Fibroblast of skin of right quadriceps (primary cell): Measurements from ENCODE around the gene RCOR1.
"Not testable (repeated sequence)": the region's sequence is repeated elsewhere in the genome, so short reads cannot be mapped to it uniquely, and the experiment has no call there.

Experiments used
- DNase-seq: peaks from one replicate; pipeline ENCODE4 v3.0.0-alpha.2; 2013

RCOR1 gene

DNA sequence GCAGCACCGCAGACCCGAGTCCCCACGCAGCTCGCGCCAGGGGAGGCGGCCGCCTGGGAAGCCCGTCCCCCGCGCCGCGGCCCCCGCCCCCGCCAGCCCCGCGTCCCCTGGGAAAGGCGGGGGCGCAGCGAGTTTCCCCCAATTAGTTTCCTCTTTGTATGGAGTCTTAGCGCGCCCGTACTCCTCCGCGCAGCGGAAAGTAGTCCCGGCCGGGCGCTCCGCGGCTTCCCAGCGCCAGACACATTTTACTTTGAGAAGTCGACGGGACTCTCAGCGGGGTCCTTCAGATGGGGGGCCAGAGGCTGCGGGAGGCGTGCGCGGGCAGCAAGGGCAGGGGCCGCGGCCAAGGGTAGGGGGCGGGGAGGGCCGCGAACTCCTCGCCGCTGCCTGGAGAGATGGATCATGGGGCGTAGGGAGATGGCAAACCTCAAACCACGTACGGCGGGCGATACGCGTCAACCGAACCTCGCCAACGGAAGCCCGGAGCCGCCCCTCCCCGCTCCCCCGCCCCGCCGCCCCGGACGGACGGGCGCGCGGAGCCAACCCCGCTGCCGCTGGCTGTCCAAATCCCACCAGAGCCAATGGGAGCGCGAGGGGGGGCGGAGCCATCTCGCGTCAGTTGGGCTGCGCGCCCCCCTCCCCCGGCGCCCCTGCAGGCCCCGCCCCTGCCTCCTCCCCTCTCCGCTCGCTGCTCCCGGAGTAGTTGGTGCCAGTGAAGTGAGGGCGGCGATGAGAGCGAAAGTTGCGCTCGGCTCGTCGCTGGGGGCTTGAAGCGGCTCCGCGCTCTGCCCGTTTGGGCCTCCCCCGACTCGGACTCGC lies at the start of gene RCOR1:
Gene RCOR1 (plus strand): TSS at position 706 of the 819 bp plus-strand sequence. CDS start 238 bp downstream, outside the sequence.
- peak; percentile 99 for DNase-seq

DNA sequence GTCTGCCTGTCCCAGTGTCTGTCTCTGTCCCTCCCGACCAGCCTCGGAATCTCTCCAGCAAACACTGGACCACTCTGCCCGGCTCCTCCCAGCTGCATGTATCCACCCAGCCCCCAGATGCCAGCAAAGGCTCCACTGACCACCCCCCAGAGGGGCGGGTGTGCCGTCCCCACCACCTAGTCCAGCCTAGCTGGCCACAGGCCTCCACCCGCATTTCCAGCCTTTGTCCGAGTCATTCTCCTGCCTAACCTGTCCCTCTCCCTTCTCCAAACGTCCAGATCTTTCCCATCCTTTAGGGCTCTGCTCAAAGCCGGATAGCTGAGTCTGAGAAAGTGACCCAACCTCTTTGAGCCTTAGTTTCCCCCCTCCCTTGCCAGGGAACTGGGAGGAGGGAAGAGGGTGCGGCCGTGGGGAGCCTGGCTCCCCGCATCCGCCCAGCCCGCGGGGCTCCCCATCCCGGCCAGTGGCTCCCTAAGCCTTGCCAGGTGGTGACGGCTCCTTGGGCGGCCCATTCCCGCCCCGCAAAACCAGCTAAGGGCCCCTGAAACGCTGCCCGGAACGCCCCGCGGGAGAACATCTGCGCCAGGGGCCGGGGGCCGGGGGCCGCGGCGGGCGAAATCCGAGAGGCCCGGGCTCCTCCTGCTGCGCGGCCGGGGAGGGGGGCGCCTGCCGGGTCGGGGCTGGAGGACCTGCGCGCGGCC lies 48.3 kb upstream of the RCOR1 start:
- no peak for DNase-seq

DNA sequence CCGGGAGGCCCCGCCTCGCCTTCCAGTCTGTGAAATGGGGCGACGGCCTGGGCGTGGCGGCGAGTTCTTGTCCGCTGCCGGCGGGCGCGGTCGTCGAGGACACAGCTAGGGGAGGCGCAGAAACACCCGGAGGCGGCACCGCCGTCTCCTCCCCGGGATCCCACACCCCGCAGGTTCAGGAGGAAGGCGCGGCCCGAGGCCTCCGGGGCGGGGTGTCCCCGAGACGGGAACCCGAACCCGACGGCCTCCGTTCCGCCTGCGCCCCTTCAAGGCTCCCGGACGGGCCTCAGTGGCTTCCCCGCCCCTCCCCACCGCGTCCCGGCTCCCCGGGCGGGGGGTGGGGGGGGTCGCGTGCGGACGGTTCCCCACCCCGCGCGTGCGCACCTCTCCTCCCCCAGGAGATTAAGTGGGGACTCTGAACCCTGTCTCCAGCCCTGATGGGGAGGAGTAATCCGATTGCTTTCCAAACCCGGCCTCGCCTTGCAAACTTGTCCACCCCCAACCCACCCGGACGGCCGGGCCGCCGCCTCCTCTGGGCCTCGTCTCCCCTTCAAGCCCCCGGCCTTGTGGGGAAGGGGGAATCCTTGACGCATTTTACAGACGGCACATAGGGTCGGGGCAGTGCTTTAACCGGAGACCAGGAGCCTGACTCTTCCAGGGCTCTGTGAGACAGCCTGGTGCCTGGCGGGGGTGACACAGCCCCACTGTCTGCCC lies 47.5 kb upstream of the RCOR1 start:
- no peak for DNase-seq

DNA sequence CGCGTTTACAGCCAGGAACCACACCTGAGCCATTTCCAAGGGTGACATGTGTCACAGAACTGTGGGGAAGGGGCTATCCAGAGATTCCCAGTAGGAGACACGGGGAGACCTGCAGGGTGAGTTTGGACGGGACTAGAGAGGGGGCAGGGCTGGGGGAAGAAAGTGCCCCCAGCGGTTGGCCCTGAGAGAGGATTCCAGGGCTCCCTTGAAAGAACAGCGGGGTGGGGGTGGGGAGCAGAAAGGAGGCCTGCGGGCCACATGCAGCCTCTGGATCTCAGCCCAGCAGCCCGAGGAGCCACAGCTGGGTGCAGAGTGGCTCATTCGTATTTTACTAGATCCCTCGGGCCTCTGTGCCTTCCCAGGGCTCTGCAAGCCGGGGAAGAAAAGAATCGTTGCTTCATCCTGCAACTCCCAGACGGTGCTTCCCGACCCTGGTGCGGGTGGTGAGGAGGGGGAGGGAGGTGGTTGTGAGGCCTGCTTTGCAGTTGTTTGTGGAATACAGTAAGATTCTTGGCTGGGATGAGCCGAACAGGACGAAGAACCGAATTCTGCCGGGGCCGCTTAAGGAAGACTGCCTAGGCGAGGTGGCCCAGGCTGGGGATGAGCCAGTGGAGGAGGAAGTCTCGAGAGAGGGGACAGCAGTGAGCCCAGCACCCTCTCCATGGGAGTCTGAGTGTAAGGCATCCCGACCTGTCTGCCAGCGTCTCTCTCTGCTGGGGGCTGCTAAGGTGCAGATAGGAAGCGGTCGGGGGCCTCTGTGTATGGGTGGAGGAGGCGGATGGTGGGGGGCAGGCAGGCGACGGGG lies 46.8 kb upstream of the RCOR1 start:
- peak; percentile 75 for DNase-seq

DNA sequence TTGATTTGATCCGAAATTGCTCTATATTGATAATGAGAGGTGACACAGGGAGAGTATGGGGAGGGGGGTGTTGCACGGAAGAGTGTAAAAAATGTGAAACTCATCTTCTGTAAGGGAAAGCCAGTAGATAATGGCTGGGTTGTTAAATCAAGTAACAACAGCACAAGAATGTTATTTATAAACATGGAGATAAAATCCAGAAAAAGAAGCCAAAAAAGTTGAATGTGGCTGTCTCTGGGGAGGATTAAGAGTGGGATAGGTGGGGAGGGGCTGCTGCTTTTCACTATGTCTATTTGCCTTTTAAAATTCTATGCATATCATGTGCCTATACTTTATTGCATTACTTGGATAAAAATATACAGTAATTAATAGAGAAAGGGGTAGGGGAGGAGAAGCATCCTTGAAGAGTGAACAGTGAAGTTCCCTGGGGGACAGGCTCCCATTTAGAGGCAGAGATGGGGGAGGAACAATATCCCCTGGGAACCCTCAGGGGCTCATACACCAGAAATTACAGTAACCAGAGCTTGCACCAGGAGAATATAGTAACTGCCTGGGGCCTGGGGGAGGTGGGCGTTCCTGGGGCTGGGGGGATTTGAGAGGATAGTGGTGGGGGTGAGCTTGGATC lies 43.7 kb upstream of the RCOR1 start:
- no peak for DNase-seq

DNA sequence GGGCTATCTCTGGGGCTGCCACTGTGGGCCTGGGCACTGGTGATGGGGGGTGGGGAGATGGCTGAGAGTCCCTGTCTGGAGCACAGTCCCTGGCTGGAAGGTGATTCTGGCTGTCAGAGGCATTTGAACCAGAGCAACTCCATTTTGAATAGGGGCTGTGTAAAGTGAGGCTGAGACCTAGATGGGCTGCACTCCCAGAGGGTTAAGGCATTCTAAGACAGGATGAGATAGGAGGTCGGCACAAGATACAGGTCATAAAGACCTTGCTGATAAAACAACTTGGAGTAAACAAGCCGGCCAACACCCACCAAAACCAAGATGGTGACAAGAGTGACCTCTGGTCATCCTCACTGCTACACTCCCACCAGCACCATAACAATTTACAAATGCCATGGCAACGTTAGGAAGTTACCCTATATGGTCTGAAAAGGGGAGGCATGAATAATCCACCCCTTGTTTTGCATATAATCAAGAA lies 41.5 kb upstream of the RCOR1 start:
- DNase-seq, result not testable (repeated sequence)

DNA sequence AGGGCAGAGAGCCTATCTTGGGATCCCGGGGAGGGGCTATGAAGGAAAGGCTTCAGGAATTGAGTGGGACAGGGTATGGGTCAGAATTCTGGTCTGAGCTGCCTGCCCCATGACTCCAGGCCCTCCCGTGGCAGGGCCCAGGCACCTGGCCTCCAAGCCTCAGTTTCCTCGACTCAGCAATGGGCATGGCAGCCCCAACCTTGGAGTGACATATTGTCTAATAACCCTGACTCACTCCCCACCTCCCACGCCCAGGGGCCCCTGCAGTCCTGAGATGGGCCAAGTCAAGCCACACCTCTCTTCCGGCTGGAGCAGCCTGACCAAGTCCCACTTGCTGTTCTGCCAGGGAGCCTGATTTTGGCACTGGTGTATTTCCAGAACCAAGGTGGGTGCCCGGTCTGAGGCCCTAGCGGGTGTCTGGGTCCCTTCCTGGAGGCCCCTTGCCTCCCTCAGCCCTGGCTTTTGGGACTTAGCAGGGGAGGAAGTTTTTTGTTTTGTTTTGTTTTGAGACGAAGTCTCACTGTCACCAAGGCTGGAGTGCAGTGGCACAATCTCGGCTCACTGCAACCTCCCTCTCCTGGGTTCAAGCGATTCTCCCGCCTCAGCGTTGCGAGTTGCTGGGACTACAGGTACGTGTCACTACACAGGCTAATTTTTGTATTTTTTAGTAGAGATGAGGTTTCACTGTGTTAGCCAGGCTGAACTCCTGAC lies 40.3 kb upstream of the RCOR1 start:
- DNase-seq, result no peak

DNA sequence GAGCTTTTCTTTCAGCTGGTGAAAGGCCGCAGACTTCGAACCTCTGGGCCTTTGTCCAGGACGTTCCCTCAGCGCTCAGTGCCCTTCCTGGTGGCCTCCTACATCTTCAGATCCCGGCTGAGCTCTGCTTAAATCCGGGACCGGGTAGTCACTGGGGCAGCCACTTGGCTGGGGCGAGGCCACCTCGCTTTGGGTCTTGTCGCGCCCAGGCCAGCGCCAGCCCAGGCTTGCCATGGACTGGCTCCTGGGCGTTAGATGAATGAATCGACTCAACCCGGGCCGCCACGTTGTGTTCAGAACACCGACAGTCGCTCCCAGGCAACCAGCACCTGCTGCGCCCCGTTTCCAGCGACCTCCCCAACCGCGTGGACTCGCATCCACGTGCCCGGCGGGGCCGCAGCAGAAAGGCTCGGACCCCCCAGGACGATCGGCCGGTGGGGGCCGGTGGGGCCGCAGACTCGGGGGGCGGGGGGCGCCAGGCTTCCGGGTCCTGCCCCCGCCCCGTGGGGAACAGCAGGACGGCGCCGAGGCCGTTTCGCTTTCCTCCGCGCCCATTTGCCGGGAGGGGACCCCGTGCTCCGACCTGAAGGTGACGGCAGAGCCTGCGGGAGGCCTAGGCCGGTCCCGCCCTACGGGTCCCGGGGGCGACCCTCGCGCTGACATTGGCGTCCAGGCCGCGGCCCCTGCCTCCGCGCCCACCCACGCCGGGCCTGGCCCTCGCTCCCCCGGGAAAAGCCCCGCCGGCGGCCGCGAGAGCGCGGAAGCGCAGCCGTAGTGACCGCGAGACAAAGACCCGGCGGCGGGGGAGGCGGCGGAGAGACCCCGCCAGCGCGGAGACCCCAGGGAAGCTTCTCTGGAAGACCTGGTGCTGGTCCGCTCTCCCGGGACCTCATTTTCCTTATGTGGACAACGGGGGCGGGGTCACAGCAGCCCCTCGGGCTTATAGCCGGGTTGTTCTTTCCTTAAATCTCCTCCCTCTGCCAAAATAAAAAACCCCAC lies 37.3 kb upstream of the RCOR1 start:
- peak; percentile 33 for DNase-seq

DNA sequence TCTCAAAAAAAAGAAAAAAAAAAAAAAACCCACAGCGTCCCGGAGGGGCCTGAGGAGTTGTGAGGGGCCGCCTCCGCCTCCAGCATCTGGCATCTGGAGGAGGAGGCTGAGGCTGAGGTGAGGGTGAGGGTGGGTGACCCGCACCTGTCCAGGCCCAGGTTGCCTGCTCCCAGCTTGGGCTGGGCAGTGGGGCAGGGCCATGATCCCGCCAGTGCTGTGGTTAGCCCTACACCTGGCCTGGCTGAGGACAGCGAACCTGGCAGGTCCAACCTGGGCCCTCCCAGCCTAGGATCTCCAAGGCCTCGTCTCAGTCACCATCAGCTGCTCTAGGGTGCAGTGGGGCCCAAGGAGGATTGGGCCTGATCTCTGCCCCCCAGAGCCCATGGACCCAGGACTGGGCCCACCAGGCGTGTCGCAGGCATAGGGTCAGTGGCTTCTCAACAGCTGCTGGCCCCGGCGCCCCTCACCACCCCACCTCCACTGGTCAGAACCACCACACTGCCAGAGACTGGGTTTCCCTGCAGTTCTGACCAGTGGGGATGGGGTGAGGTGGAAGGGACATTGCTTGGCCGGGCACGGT lies 36.3 kb upstream of the RCOR1 start:
- no peak for DNase-seq

DNA sequence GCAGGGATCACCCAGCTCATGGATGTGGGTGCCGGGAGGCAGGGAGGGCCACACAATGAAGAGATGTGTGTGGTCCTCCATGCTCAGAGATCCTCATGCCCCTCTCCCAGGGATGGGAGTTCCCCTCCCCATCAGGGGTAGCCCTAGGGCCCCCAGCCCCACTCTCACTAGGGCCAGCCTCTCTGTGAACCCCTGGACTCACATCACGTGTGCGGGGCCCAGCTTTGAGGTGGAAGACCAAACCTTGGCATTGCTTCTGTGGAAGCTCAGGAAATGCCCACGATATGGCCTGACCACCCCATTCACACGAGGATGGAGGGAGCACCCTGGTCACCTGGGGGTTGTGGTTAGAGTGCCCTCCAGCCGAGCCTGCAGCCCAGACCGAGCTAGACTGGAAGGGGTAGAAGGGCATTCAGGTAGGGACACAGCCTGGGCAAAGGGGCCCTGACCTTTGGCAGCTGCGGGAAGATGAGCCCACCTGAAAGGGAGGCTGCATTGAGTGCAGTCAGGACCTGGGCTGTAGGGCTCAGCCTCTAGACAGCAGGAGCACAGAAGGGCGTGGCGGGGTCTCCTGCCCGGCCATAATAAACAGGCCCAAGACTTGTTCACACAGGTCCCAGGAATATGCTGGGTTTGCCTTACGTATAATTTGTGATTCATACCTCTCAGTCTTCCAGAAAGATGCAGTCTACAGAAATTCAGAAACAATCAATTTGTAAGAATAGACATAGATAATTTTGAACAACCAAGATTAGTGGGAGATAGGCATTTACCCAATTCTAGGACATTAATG lies 34.8 kb upstream of the RCOR1 start:
- DNase-seq, result no peak

DNA sequence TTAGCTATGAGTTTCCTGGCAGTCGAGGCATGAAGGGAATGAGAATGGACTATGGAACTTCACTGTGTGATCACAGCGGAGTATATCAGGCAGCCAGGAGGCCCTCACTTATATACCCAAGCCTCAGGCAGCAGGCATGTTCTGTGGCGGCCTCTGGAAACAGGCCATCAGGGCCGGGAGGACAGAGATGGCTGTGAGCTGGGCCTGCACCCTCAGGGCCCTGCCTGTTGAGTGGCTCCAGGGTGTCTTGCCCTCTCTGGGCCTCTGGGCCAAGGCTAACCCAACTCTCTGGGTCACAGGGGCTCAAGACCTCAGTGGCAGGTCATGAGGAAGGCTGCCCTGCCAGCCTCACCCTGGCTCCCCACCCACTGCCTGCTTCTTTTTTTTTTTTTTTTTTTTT lies 33.9 kb upstream of the RCOR1 start:
- DNase-seq, result no peak

DNA sequence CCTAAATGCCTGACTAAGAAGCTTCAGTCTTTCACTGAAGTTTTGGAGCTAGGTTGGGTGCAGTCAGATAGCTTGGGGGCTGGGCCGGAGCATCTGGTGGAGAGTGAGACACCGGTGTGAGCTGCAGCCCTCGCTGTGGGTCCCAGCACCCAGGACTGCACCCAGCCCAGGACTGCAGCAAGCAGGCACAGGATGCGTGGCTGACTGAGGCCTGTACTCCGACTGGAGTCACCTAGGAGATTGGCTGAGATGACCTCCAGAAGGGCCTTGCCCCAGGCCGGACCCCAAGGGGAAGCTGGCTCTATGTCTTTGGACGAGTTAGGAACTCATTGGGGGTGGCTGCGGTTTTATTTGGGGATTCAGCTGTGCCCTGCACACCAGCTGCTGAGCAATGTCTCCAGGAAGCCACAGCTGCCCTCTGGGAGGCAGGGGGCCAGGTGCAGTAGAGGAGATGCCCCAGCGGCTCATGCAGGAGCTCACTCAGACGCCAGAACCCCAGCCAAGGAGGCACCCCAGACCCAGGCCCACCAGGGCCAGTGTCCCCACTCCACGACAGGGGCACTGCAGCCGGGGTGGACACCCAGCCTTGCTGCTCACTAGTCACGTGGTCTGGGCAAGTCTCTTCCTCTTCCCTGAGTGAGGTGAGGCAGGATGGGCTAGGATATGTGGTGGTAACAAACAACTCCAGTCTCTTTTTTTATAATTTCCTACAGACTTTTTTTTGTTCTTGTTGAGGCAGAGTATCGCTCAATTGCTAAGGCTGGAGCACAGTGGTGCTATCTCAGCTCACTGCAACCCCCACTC lies 31.8 kb upstream of the RCOR1 start:
- DNase-seq, result no peak

DNA sequence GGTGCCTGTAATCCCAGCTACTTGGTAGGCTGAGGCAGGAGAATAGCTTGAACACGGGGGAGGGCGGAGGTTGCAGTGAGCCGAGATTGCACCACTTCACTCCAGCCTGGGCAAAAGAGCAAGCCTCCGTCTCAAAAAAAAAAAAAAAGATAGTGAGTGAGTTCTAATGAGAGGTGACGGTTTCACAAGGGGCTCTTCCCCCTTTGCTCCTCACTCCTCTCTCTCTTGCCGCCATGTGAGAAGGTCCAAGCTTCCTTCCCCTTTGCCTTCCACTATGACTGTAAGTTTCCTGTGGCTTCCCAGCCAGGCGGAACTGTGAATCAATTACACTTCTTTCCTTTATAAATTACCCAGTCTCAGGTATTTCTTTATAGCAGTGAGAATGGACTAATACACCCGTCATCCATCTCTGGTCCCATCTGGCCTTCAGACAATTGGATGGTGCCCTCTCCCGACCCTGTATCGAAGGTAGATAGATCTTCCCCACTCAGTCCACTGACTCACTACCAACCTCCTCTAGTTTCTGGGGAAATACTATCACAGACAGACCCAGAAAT lies 27.0 kb upstream of the RCOR1 start:
- no peak for DNase-seq

DNA sequence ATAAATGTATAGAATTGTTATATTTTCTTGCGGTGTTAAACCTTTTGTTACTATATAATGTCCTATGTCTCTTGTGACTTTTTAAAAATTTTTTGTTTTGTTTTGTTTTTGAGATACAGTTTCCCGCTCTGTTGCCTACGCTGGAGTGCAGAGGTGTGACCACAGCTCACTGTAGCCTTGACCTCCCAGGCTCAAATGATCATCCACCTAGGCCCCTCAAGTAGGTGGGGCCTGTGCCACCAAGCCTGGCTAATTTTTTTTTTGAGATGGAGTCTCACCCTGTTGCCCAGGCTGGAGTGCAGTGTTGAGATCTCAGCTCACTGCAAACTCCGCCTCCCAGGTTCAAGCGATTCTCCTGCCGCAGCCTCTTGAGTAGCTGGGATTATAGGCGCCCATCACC lies 26.5 kb upstream of the RCOR1 start:
- no peak for DNase-seq

DNA sequence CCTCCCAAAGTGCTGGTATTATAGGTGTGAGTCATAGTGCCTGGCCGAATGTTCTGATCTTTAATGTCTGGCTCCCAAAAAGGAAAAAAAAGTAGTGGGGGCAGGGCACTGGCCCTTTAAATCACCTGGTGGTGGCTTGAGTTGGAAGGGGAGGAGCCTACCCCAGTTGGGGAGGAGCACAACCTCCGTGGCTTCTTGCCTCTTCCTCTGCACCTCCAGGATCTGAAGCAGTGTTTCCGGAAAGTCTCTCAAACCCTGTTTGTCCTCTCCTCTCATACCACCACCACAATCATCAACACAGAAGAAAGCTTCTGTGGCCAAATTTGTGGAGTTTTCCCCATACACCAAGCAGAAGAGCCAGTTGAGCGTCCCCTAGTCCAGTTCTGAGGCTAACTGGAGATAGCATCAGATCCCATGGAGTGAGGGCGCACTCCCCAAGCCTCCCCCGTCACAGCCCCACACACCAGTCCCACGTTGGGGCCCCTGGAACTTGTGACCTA lies 24.3 kb upstream of the RCOR1 start:
- no peak for DNase-seq

DNA sequence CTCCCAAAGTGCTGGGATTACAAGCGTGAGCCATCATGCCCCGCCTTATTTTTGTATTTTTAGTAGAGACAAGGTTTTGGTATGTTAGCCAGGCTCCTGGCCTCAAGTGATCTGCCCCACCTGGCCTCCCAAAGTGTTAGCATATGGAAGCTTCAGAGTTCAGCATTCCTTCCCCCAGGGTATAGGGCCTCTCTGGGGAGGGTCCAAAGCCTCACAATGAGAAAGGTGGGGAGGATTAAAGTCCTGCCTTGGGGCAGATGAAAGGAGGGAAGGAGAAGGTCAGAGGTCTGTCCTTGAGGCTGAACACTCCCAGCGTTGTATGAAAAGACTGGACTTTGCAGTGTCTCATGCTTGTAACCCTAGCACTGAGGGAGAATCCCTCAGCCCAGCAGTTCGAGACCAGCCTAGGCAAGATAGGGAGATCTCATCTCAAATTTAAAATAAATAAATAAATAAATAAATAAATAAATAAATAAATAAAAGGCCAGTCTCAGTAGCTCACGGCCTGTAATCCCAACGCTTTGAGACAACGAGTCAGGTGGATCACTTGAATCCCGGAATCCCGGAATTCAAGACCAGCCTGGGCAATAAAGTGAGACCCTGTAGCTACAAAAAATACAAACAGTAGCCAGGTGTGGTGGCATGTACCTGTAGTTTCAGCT lies 22.0 kb upstream of the RCOR1 start:
- no peak for DNase-seq

DNA sequence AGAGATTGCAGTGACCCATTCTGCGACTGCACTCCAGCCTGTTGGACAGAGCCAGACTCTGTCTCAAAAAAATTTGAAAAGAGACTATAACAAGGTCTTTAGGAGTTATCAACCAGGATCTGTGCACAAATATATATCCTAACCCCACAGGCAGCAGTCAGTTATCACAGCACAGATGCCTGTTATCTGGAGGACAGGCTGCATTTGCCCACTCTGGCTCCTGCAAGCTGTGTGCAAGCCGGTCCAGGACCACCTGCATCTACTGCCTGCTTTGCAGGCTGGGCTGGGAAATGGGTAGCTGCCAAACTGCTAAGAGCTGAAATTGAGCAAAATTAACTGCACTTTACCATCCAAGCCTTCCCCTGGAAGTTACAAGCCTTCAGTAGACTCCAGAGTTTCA lies 21.4 kb upstream of the RCOR1 start:
- no peak for DNase-seq
